Glomerular endothelial cell (primary cell): Measurements from ENCODE around the gene CSRP1. TPM values are rescaled to one million over a fixed set of nuclear protein-coding genes. Genes with fewer than 3 reads are reported as not detected.

Source experiments
- DNase-seq: peaks from one replicate; pipeline ENCODE4 v3.0.0-alpha.2; 2011; ENCODE audit warnings: low read depth, low spot score; ENCODE audit errors: extremely low read depth
- total RNA-seq: library from RNA; depleted of rRNA; stranded (reverse); fragments of >200 nt; gene quantifications from 2 replicates; pipeline ENCODE4 v1.2.3, GENCODE V29; 2015

CSRP1 gene
- total RNA-seq, 1 donor from 2014 or later: 765 TPM

GRCh38 chr1:201460814-201461644, 45.9 kb downstream of the CSRP1 start:
- peak; percentile 63 for DNase-seq

DNA sequence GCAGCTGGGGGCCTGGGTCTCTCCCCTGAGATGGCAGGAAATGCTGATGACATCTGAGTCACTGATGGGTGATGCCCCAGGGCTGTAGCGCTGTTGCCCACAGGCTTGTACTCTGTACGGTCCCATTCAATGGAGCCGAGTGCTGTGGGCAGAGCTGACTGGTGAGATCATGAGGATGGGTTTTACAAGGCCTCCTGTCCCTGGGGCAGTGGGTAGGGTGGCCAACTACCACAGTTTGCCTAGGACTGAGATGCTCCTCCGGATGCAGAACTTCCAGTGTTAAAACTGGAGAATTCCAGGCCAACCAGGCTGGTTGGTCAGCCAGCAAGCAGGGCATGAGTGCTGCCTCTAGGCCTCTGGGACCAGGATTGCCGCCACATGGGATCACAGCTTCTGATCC, 47.1 kb downstream of the CSRP1 start:
- DNase-seq: no peak

GRCh38 chr1:201459052-201459451, 47.9 kb downstream of the CSRP1 start:
- no peak for DNase-seq

DNA sequence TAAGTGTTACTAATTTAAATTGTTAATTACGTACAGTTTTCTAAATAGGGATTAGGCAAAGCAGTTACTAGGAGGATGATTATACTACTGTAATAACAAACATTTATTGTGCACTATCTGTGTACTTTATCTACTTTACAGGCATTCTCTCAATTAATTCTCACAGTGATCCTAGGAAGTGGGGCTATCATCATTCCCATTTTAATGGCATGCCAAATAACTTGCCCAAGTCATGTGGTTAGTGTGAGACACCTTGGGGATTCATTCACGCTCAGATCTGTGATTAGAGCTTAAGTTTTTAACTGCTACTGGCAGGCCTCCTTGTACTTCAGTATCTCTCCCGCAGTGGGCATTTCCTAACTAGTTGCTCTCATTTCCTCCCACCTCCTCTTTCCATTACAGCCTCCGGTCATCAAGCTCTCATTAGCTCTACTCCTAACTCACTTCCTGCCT, 49.4 kb downstream of the CSRP1 start:
- no peak for DNase-seq

DNA sequence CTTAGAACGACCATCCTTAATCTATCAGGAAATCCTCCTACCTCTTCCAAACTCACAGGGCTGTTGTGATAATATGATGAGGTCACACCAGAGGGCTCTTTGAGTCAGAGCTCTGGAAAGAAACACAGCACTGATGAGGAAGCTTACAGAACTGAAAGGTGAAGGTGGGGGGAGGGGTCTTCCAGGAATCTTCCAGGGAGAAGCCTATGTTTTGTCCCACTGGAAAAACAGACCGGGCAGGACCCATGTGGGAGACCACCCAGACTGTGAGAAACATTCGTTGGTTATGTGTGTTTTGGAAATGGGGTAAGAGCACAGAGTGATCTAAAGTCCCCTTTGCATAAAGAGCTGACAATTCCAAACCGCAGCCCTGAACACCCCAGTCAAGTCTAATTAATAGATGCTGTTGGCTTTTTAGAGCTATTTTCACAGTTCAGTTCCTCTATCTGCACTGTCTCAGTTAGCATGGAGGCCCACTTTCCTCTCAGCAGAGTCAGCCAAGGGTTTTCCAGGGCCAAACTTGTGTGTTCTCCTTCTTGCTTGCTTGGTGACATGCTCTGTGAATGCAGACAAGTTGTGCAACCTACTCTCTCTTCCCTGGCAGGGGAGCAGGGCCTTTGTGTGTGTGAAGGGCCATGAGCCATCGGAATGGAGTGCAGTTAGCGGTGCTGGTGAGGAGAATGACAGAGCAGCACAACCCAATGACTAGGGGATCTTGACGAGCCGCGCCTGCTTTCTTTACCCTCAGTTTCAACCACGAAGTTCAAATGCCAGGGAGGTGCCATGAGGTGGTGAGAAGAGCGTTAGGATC, 50.2 kb downstream of the CSRP1 start:
- peak; percentile 27 for DNase-seq

- DNase-seq: no peak
Measured at GRCh38 chr1:201455098-201455497, 51.8 kb downstream of the CSRP1 start.

DNA sequence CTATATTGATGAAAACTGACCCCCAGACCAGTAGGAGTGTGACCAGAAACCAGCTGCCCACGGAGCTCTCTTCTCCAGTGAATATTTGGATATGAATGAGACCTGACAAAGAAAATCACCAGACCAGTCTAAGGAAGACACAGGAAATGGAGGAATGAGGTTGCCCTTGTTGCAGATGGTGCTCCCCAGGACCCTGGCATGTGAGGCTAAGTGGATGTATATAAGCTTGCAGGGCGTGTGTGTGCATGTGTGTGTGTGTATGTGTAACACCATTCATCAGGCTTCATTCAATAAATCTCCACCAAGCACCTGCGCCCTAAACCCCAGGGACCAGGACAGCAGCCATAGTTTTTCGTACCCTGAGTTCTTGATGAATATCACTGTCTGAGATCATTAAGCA, 52.3 kb downstream of the CSRP1 start:
- DNase-seq: no peak

GRCh38 chr1:201452866-201453265, 54.1 kb downstream of the CSRP1 start:
- DNase-seq: no peak

- no peak for DNase-seq
Measured at GRCh38 chr1:201450721-201451291, 56.1 kb downstream of the CSRP1 start.

GRCh38 chr1:201448990-201449389, 57.9 kb downstream of the CSRP1 start:
- no peak for DNase-seq

- DNase-seq: no peak
Measured at GRCh38 chr1:201447903-201448871, 58.7 kb downstream of the CSRP1 start.

GRCh38 chr1:201445310-201445709, 61.6 kb downstream of the CSRP1 start:
- no peak for DNase-seq

GRCh38 chr1:201444792-201445191, 62.1 kb downstream of the CSRP1 start:
- DNase-seq: no peak

DNA sequence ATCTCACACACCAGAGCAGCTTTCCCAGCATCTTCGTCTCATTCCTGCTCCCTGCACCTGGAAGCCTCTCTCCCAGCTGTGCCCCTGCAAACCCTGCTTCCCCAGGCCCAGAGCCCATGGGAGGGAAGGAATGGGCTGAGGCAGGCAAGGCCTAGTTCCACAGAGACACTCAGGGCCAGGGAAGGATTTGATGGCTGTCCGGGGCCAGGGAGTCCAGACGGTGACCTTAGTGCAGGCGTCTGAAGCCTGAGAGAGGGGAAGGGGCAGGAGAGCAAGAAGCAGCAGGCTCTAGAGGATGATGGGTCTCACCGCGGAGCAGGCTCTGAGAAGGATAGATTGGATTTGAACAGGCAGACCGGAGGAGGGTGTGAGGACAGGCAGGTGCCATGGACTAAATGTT, 63.2 kb downstream of the CSRP1 start:
- no peak for DNase-seq

- DNase-seq: no peak
Measured at GRCh38 chr1:201436969-201437368, 70.0 kb downstream of the CSRP1 start.

DNA sequence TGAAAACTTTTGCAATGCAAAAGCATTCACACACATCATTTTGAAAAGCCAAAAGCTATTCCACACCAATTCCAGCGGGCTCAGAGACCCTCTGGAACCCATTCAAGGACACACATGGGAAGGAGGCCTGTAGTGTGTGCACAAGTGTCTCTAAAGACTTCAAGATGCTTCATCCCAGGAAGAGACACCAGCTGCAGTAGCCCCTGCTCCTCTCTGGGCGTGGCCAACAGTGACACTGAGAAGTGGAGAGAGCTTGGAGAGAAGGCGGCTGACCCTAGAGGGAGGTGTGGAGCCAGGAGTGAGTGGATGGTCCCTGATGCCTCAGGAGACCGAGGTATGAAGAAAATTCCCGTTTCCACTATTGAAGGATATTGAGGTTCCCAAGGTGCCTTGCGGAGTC, 70.5 kb downstream of the CSRP1 start:
- no peak for DNase-seq

DNA sequence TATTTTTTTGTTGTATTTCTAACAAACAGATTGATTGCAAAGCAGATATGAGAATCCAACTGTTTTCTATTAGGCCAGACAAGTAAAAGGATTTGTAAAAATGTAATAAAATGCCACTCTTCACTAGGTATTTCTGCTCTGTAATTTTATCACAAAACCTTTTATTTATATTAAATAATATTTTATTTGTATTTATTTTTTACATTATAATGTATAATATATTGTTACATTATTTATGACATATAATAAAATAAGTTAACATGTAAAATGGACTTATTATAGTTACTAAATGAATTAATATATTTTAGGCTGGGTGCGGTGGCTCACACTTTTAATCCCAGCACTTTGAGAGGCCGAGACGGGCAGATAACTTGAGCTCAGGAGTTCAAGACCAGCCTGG, 72.7 kb downstream of the CSRP1 start:
- no peak for DNase-seq

DNA sequence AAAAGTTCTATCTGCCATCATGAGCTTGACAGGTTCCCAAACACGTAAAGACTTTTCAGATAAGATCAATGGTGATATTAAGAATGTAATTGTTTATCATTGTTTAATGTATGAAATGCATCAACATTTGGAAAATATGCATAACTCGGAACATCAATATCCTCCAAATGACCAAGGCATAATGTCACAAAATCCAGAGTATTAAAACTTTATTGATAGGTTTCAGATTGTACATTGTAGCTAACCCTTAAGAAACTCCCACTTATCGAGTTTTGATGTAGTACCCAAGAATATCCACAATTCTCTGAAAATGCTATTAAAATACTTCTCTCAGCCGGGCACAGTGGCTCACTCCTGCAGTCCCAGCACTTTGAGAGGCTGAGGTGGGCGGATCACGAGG, 73.3 kb downstream of the CSRP1 start:
- no peak for DNase-seq
